Measurements from ENCODE around the gene HERC2.

- no peak for TF ChIP-seq CTCF (IDR thresholded peaks at IDR 0.05; ENCODE audit: low read length)
- TF ChIP-seq EZH2 (IDR thresholded peaks at IDR 0.05; ENCODE audit: borderline replicate concordance, low read length), result no peak
Measured at GRCh38 chr15:28252831-28253230, 69.1 kb downstream of the HERC2 start.

Measured in OCI-LY1 (cell line).